H9 (cell line): ENCODE results near the gene GRID2. TPM values are rescaled to one million over a fixed set of nuclear protein-coding genes. Genes with fewer than 3 reads are reported as not detected.

Experiments
- DNase-seq: peaks from one replicate; pipeline ENCODE4 v3.0.0-alpha.2; 2017
- H2AFZ ChIP-seq: one replicate; pipeline ENCODE4 v1.6.1; 2013; ENCODE audit warnings: mild to moderate bottlenecking, low read length, control low read depth, moderate library complexity
- H2AK5ac ChIP-seq: 2 replicates; pipeline ENCODE4 v1.6.1; 2013; ENCODE audit warnings: low read length, control low read depth, mixed read lengths; ENCODE audit not compliant: insufficient read length
- H2BK120ac ChIP-seq: one replicate; pipeline ENCODE4 v1.6.1; 2013; ENCODE audit warnings: low read depth, mild to moderate bottlenecking, low read length, control low read depth, inconsistent platforms; ENCODE audit not compliant: poor library complexity, severe bottlenecking
- H2BK12ac ChIP-seq: 2 replicates; pipeline ENCODE4 v1.6.1; 2013; ENCODE audit warnings: low read length, control low read depth, mixed read lengths, low read depth; ENCODE audit not compliant: insufficient read length
- H2BK15ac ChIP-seq: 2 replicates; pipeline ENCODE4 v1.6.1; 2013; ENCODE audit warnings: low read depth, low read length, control low read depth
- H2BK20ac ChIP-seq: one replicate; pipeline ENCODE4 v1.6.1; 2013; ENCODE audit warnings: low read depth, mild to moderate bottlenecking, low read length, control low read depth, inconsistent platforms; ENCODE audit not compliant: poor library complexity, severe bottlenecking
- H2BK5ac ChIP-seq: 2 replicates; pipeline ENCODE4 v1.6.1; 2013; ENCODE audit warnings: low read length, control low read depth, mixed read lengths; ENCODE audit not compliant: insufficient read length
- H3K14ac ChIP-seq: 2 replicates; pipeline ENCODE4 v1.6.1; 2013; ENCODE audit warnings: low read length, control low read depth; ENCODE audit not compliant: insufficient read depth
- H3K18ac ChIP-seq: 2 replicates; pipeline ENCODE4 v1.6.1; 2013; ENCODE audit warnings: low read depth, mild to moderate bottlenecking, mixed read lengths, low read length, control low read depth; ENCODE audit not compliant: insufficient read length
- H3K23ac ChIP-seq: 2 replicates; pipeline ENCODE4 v1.6.1; 2013; ENCODE audit warnings: low read length, control low read depth, mixed read lengths, low read depth; ENCODE audit not compliant: insufficient read length
- H3K23me2 ChIP-seq: 2 replicates; pipeline ENCODE4 v1.6.1; 2013; ENCODE audit warnings: low read depth, mild to moderate bottlenecking, mixed read lengths, low read length, control low read depth; ENCODE audit not compliant: insufficient read length, poor library complexity, severe bottlenecking
- H3K27ac ChIP-seq: 2 replicates; pipeline ENCODE4 v1.5.1; 2013; ENCODE audit warnings: low read length, control low read depth, mixed read lengths, low read depth; ENCODE audit not compliant: insufficient read length
- H3K27me3 ChIP-seq: 2 replicates; pipeline ENCODE4 v1.6.1; 2013; ENCODE audit warnings: low read length, control low read depth, inconsistent platforms; ENCODE audit not compliant: insufficient read depth
- H3K4ac ChIP-seq: 2 replicates; pipeline ENCODE4 v1.6.1; 2013; ENCODE audit warnings: low read depth, mild to moderate bottlenecking, control low read depth, inconsistent platforms, low read length, moderate library complexity
- H3K4me1 ChIP-seq: 2 replicates; pipeline ENCODE4 v1.6.1; 2013; ENCODE audit warnings: low read length, control low read depth, inconsistent platforms; ENCODE audit not compliant: insufficient read depth
- H3K4me2 ChIP-seq: 2 replicates; pipeline ENCODE4 v1.6.1; 2013; ENCODE audit warnings: low read length, control low read depth, mixed read lengths; ENCODE audit not compliant: insufficient read length, insufficient read depth
- H3K56ac ChIP-seq: 2 replicates; pipeline ENCODE4 v1.6.1; 2013; ENCODE audit warnings: low read depth, mild to moderate bottlenecking, mixed read lengths, low read length, control low read depth; ENCODE audit not compliant: insufficient read length
- H3K79me1 ChIP-seq: 2 replicates; pipeline ENCODE4 v1.6.1; 2013; ENCODE audit warnings: low read depth, mild to moderate bottlenecking, moderate library complexity, low read length, control low read depth, inconsistent platforms; ENCODE audit not compliant: insufficient read depth, poor library complexity, severe bottlenecking
- H3K79me2 ChIP-seq: 2 replicates; pipeline ENCODE4 v1.6.1; 2013; ENCODE audit warnings: low read length, control low read depth, inconsistent platforms; ENCODE audit not compliant: insufficient read depth
- H3K9ac ChIP-seq: 2 replicates; pipeline ENCODE4 v1.6.1; 2013; ENCODE audit warnings: low read length, control low read depth, mixed read lengths; ENCODE audit not compliant: insufficient read length; ENCODE audit errors: extremely low read depth
- H3K9me3 ChIP-seq: one replicate; pipeline ENCODE4 v1.6.1; 2013; ENCODE audit warnings: low read depth, low read length, inconsistent platforms; ENCODE audit not compliant: control insufficient read depth
- H3T11ph ChIP-seq: one replicate; pipeline ENCODE4 v1.6.1; 2013; ENCODE audit warnings: mild to moderate bottlenecking, low read length, control low read depth, inconsistent platforms
- H4K20me1 ChIP-seq: one replicate; pipeline ENCODE4 v1.6.1; 2013; ENCODE audit not compliant: control insufficient read depth, insufficient read length, insufficient read depth
- H4K5ac ChIP-seq: 2 replicates; pipeline ENCODE4 v1.6.1; 2013; ENCODE audit warnings: low read depth, mild to moderate bottlenecking, mixed read lengths, low read length, control low read depth; ENCODE audit not compliant: insufficient read length
- H4K8ac ChIP-seq: replicated peaks from 2 replicates; pipeline ENCODE4 v1.6.1; 2013; ENCODE audit warnings: low read length, control low read depth, mixed read lengths, low read depth; ENCODE audit not compliant: insufficient read length
- H4K91ac ChIP-seq: 2 replicates; pipeline ENCODE4 v1.6.1; 2013; ENCODE audit warnings: low read depth, mild to moderate bottlenecking, moderate library complexity, mixed read lengths, low read length, control low read depth; ENCODE audit not compliant: insufficient read length
- H3K27ac Mint-ChIP-seq, 3 experiments: 2 replicates in 2 of 3; 3 replicates in 1 of 3; pipeline ENCODE4 v1.8.0; 2020 to 2021; ENCODE audit warnings: mixed read lengths in 3 of 3, mild to moderate bottlenecking in 1 of 3, moderate library complexity in 1 of 3
- H3K27me3 Mint-ChIP-seq: 2 replicates; pipeline ENCODE4 v1.8.0; 2021; ENCODE audit warnings: low read depth, mild to moderate bottlenecking, moderate library complexity, mixed read lengths
- H3K36me3 Mint-ChIP-seq, 3 experiments: 2 replicates in 2 of 3; 3 replicates in 1 of 3; pipeline ENCODE4 v1.8.0; 2020 to 2021; ENCODE audit warnings: low read depth in 3 of 3, mixed read lengths in 3 of 3; ENCODE audit not compliant: insufficient read depth in 1 of 3
- H3K4me1 Mint-ChIP-seq, 2 experiments: 2 replicates each; pipeline ENCODE4 v1.8.0; 2020; ENCODE audit warnings: mixed read lengths in 2 of 2
- H3K4me3 Mint-ChIP-seq, 2 experiments: 2 replicates in 1 of 2; 3 replicates in 1 of 2; pipeline ENCODE4 v1.8.0; 2020 to 2021; ENCODE audit warnings: mild to moderate bottlenecking in 2 of 2, mixed read lengths in 2 of 2, moderate library complexity in 1 of 2
- H3K9me3 Mint-ChIP-seq, 2 experiments: 2 replicates in 1 of 2; 3 replicates in 1 of 2; pipeline ENCODE4 v1.8.0; 2020; ENCODE audit warnings: mild to moderate bottlenecking in 2 of 2, mixed read lengths in 2 of 2, moderate library complexity in 1 of 2
- CTCF ChIP-seq: fragments of 200-600 bp; sonication (generic); conservative IDR thresholded peaks from 3 replicates; pipeline ENCODE4 v1.8.0; 2021; ENCODE audit warnings: antibody characterized with exemption, mild to moderate bottlenecking
- WGBS: extraction: QIAGEN DNeasy Blood & Tissue Kit; methylation state at CpG from one replicate; pipeline ENCODE4 v1.1.7; 2013; ENCODE audit warnings: missing lambda C conversion rate, low lambda C conversion rate, mixed read lengths; ENCODE audit not compliant: insufficient read length; ENCODE audit errors: extremely low coverage; 5-methylcytosine and 5-hydroxymethylcytosine counted together
- total RNA-seq: library from RNA; stranded (reverse); gene quantifications from 2 replicates; pipeline ENCODE4 v1.2.1, GENCODE V29; 2021

The GRID2 gene
- total RNA-seq, 1 experiment from 2014 or later, result 21.8 TPM

- no peak overlapping the region for H4K91ac ChIP-seq
- no peak overlapping the region for H4K5ac ChIP-seq
- H2AK5ac ChIP-seq, result no peak overlapping the region
- no peaks in the 10 kb centered on the region for H3K9me3 Mint-ChIP-seq
- H3K14ac ChIP-seq, result no peak overlapping the region
- H3K27me3 ChIP-seq, result no peaks in the 10 kb centered on the region
- H2BK5ac ChIP-seq, result no peak overlapping the region
- H2BK20ac ChIP-seq, result no peak overlapping the region
- H3K4me1 ChIP-seq, result no peaks in the 10 kb centered on the region; the same call in 1 of the 2 replicates
- H3K27me3 Mint-ChIP-seq, result no peaks in the 10 kb centered on the region
- no CpG with 5 or more reads among the region's 4 CpGs for WGBS
- H3K9me3 ChIP-seq, result no peaks in the 10 kb centered on the region
- no peaks in the 10 kb centered on the region for H3K36me3 Mint-ChIP-seq
- H3K27ac Mint-ChIP-seq, result no peak overlapping the region
- no peak overlapping the region for H3K27ac ChIP-seq
- no peak overlapping the region for H2AFZ ChIP-seq
- H3K4ac ChIP-seq, result no peak overlapping the region
- no peak overlapping the region for H4K8ac ChIP-seq
- H3K18ac ChIP-seq, result no peak overlapping the region
- no peak for DNase-seq
- no peak for TF ChIP-seq CTCF
- no peak overlapping the region for H2BK120ac ChIP-seq
- no peaks in the 10 kb centered on the region for H3K23me2 ChIP-seq
- H3K9ac ChIP-seq, result no peak overlapping the region
- no peak overlapping the region for H3K23ac ChIP-seq
- no peaks in the 10 kb centered on the region for H4K20me1 ChIP-seq
- H3K4me1 Mint-ChIP-seq, result 0 out of 4 replicates have a peak, but pooled peaks cover 0 to 3% of the 10 kb centered on the region in 2 experiments
- H3K4me2 ChIP-seq, result no peak overlapping the region
- no peak overlapping the region for H3T11ph ChIP-seq
- H2BK12ac ChIP-seq, result no peak overlapping the region
- no peak overlapping the region for H3K4me3 Mint-ChIP-seq
- H3K79me1 ChIP-seq, result no peaks in the 10 kb centered on the region
- H2BK15ac ChIP-seq, result no peak overlapping the region
- H3K56ac ChIP-seq, result no peak overlapping the region
- H3K79me2 ChIP-seq, result no peaks in the 10 kb centered on the region
Observed at GRCh38 chr4:93688978-93689377, 1385.2 kb downstream of the GRID2 start.
